Upper lobe of right lung (tissue), 1 donor: ENCODE data around the gene GJC1. TPM values are rescaled to one million over a fixed set of nuclear protein-coding genes. Genes with fewer than 3 reads are reported as not detected.

Experiments used
- ATAC-seq: fragments of 200-7000 bp; cut with Tn5 transposase; one replicate; pipeline ENCODE4 v1.9.1; 2020; ENCODE audit warnings: mild to moderate bottlenecking, moderate library complexity
- DNase-seq: peaks from one replicate; pipeline ENCODE4 v3.0.0-alpha.2; 2020
- H3K27ac ChIP-seq: fragments of 200-600 bp; one replicate; pipeline ENCODE4 v1.8.0; 2022
- H3K27me3 ChIP-seq: fragments of 200-600 bp; one replicate; pipeline ENCODE4 v1.8.0; 2022; ENCODE audit warnings: mild to moderate bottlenecking
- H3K36me3 ChIP-seq: fragments of 200-600 bp; one replicate; pipeline ENCODE4 v1.8.0; 2022
- H3K4me1 ChIP-seq: fragments of 200-600 bp; one replicate; pipeline ENCODE4 v1.8.0; 2022
- H3K4me3 ChIP-seq: fragments of 200-600 bp; one replicate; pipeline ENCODE4 v1.8.0; 2022; ENCODE audit warnings: mild to moderate bottlenecking
- H3K9me3 ChIP-seq: fragments of 200-600 bp; one replicate; pipeline ENCODE4 v1.8.0; 2022
- intact Hi-C: fragments of 100-400 bp; cut with DNase I; formaldehyde crosslinking; loops from one replicate; pipeline ENCODE4 v1.11.0; 2022
- total RNA-seq: library from RNA; stranded (reverse); fragmentation: NEBNext Ultra II Directional; extraction: Animal tissue kit (Norgen Biotek cat#: 25700); gene quantifications from one replicate; pipeline ENCODE4 v1.2.1, GENCODE V29; 2021
- TF ChIP-seq, protein P1 (sequence below): fragments of 200-600 bp; IDR thresholded peaks from one replicate; pipeline ENCODE4 v1.8.0; 2022; ENCODE audit warnings: antibody characterized with exemption
- donor health status: DM: no; HTN: yes; CAD: no; lungs with severe emphysema.

Gene GJC1
- total RNA-seq, 1 donor from 2014 or later: 22.8 TPM

DNA sequence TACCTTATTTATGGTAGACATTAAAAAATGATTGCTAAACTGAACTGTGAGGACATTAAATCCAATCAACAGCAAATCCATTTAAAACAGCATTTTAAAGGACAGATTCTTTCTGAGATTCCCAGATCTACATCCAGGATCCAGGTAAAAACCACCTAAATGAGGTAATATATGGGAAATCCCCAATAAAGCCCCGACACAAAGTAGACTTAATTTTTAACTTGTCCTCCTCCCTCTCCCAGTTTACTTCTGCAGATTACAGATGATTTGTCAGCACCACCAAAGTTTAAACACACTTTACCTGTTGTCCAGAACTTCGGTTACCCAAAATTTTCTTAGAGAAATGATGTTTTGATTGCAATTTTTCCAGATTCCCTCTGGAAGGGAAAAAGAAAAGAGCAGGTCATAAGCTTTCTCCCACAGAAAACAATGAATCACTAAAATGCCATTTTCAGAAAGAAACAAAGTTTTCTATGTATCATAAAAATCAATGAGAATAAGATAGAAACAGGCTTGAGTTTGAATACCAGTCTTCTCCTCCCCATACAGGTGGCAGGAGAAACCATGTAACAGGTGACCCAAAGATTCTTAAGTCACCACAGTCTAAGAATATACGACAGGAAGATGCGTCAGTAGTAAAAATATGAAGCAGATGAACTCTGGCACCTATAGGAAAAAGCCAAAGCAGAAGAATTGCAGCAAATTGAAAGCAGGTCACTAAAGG is 22.8 kb downstream of the GJC1 start:
- H3K4me3 ChIP-seq: no peak overlapping the region
- no peaks in the 10 kb centered on the region for H3K27me3 ChIP-seq
- ATAC-seq (no peak), DNase-seq (no peak)
- H3K36me3 ChIP-seq: no peaks in the 10 kb centered on the region
- TF ChIP-seq, protein P1, sequence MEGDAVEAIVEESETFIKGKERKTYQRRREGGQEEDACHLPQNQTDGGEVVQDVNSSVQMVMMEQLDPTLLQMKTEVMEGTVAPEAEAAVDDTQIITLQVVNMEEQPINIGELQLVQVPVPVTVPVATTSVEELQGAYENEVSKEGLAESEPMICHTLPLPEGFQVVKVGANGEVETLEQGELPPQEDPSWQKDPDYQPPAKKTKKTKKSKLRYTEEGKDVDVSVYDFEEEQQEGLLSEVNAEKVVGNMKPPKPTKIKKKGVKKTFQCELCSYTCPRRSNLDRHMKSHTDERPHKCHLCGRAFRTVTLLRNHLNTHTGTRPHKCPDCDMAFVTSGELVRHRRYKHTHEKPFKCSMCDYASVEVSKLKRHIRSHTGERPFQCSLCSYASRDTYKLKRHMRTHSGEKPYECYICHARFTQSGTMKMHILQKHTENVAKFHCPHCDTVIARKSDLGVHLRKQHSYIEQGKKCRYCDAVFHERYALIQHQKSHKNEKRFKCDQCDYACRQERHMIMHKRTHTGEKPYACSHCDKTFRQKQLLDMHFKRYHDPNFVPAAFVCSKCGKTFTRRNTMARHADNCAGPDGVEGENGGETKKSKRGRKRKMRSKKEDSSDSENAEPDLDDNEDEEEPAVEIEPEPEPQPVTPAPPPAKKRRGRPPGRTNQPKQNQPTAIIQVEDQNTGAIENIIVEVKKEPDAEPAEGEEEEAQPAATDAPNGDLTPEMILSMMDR: no peak
- no peaks in the 10 kb centered on the region for H3K4me1 ChIP-seq
- no peaks in the 10 kb centered on the region for H3K9me3 ChIP-seq
- H3K27ac ChIP-seq: no peak overlapping the region
- intact Hi-C loops: no loop called here

DNA sequence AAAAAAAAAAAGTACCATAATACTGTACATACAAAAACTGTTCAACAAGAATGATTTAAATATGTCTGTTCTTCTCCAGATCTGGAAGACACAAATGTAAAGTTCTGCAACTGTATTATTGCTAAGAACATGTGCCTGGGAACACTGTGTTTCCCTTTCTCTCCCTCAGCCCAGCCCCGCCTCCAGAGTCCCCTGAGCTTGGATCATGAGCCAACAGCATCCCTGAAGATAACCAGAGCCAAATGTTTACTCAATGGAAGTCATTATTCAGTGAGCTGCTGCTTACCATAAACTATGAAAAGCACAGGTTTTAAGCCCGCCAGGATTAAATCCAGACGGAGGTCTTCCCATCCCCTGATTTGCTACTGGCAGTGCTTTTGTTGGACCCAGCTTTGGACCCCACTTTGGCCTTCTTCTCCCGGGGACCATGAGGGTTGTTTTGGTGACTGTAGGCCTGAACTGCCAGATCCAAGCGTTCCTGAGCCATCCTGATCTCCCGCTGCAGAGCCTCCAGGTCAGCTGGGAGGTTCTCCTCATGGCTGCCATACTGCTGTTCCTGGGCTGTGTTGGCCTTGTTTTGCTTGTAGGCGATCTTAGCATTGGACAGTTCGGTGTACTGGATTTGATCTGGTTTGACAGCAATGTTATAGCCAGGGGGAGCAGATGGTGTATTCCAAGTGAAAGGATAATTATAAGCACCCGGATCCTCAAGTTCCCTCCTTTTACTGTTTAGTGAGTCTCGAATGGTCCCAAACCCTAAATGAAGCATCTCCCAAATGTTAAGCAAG is 25.6 kb downstream of the GJC1 start:
- no peaks in the 10 kb centered on the region for H3K36me3 ChIP-seq
- no peaks in the 10 kb centered on the region for H3K27me3 ChIP-seq
- H3K4me3 ChIP-seq: no peak overlapping the region
- ATAC-seq: no peak
- intact Hi-C loops: no loop called here
- no peaks in the 10 kb centered on the region for H3K9me3 ChIP-seq
- DNase-seq: no peak
- TF ChIP-seq, protein P1: no peak
- no peaks in the 10 kb centered on the region for H3K4me1 ChIP-seq
- H3K27ac ChIP-seq: no peak overlapping the region

DNA sequence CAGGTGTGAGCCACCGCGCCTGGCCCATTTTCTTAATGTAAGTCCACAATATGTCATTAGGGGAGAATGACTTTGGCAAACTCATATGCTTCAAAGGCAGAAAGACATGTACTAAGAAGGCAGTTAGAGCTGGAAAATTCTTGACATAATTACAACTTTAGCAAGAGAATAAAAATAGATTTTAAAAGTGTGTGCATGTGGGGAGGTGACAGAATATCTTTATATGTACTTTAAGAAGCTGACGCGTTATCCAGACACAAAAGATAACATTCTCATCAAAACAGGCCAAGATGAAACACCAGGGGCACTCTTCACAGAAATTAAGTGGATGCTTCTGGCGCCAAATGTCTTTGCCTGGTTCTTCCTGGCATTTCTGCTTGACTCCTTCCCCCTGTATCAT is 28.2 kb downstream of the GJC1 start:
- no peaks in the 10 kb centered on the region for H3K9me3 ChIP-seq
- ATAC-seq: no peak
- H3K27me3 ChIP-seq: no peaks in the 10 kb centered on the region
- no peaks in the 10 kb centered on the region for H3K4me1 ChIP-seq
- no peaks in the 10 kb centered on the region for H3K36me3 ChIP-seq
- no peak for DNase-seq
- no peak overlapping the region for H3K27ac ChIP-seq
- no peak overlapping the region for H3K4me3 ChIP-seq
- TF ChIP-seq, protein P1: no peak
- intact Hi-C loops: no loop called here

DNA sequence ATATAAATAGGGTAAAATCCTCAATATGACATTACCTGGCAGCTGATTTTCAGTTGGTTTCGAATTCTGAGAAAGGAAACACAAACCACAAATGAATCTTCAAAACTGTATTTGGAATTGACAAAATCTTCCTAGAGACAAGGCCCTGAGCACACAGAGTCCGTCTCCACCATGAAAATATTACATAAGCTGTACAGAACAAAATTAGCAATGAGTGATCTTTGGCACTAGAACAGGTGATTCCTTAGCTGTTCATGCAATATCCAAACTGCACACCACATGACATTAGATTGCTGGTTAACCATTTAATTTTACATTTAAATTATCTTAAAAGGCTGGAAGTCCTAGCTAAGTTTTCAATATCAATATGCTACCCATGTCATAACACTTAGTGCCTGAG is 31.7 kb downstream of the GJC1 start:
- no peak overlapping the region for H3K4me3 ChIP-seq
- no peak for DNase-seq
- peaks cover 7% of the 10 kb centered on the region for H3K4me1 ChIP-seq
- intact Hi-C loops: no loop called here
- no peaks in the 10 kb centered on the region for H3K9me3 ChIP-seq
- TF ChIP-seq, protein P1: no peak
- H3K27me3 ChIP-seq: no peaks in the 10 kb centered on the region
- H3K27ac ChIP-seq: no peak overlapping the region
- no peak for ATAC-seq
- H3K36me3 ChIP-seq: no peaks in the 10 kb centered on the region

DNA sequence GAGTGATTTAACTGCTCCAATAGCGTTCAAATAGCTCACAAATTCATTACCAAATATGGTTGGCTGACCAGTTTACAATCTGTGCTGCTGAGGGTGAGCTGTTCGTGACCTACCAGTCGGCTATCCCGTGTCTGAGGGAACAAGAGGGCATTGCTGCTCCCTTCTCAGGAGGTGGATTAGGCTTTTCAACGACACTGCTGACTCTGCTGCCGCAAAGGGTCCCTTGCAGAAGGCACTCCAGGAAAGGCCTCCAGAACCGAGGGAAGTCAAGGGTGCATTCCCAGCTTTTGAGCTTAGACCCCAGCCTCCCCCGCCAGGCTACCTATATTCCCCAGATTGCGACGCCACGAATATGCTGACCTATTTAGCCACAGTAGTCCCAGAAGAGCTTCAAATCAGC is 32.3 kb downstream of the GJC1 start:
- no peak for DNase-seq
- no peak overlapping the region for H3K4me3 ChIP-seq
- no peaks in the 10 kb centered on the region for H3K9me3 ChIP-seq
- TF ChIP-seq, protein P1: no peak
- no peak for ATAC-seq
- H3K27ac ChIP-seq: no peak overlapping the region
- intact Hi-C loops: no loop called here
- H3K36me3 ChIP-seq: no peaks in the 10 kb centered on the region
- no peaks in the 10 kb centered on the region for H3K27me3 ChIP-seq
- peaks cover 7% of the 10 kb centered on the region for H3K4me1 ChIP-seq
